ENCODE measurements around the gene ARSJ. TPM values are rescaled to one million over a fixed set of nuclear protein-coding genes. Genes with fewer than 3 reads are reported as not detected.

ARSJ gene
- total RNA-seq, 1 donor from 2014 or later = 6.4 TPM

DNA sequence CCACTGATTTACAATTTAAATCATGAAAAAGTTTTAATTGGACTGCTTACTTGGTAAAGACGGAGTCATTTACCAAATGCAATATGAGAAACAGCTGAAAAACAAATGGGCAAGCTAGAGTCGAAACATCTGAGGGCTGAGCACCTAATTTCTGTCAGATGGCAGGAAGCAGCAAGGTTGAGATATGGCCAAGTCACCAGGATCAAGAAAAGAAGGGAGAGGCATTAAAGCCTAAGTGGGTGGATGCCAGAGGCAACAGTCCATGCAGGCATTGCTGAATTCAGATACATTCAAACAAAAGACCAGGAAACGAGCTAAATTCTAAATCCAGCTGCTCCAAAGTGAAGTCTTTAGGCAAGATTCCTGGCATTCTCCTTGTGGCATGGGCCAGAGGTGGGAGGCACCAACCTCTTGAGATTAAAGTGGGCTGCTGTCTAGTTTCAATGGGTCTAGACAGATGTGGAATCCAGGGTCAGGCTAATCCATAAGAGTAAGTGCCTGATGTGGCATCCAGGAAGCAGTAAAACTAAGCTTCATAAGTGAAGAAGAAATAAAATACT lies 8.0 kb upstream of the ARSJ start:
- no peak for DNase-seq (ENCODE audit: low spot score)

DNA sequence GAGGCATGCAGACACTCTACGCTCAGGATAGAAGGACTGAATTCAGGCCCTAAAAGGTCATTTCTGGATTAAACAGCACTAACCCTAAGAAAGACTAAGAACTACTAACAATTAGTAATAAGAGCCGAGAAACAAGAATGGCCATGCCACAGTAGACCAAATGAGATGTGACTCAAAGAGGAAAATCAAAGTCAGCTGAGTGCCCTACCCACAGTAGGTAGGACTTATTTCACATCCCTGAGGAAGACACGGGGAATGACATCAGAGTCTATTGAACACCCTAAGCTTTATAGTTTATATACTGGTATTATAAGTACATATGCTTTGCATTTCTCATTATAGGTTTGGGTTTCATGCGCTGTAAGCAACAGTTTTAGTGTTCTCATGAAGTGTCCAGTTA lies 2.7 kb upstream of the ARSJ start:
- no peak for DNase-seq (ENCODE audit: low spot score)

DNA sequence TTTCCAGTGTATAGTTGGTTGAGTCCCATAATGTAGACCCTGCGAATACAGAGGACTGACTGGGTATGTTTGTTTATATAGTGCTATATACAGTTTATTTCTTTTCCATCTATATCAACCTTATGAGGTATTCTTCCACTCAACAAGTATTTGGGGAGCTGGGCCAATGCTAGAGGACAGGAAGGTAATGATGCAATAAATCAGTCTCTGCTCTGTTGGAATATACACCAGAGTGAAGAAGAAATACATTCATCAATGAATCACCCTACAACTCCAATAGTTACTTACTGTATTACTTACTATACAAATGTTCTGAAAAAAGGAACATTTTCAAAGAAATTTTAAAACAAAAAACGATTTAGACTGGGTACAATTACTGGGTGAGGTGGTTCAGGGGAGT lies 2.1 kb upstream of the ARSJ start:
- DNase-seq (ENCODE audit: low spot score) = no peak

DNA sequence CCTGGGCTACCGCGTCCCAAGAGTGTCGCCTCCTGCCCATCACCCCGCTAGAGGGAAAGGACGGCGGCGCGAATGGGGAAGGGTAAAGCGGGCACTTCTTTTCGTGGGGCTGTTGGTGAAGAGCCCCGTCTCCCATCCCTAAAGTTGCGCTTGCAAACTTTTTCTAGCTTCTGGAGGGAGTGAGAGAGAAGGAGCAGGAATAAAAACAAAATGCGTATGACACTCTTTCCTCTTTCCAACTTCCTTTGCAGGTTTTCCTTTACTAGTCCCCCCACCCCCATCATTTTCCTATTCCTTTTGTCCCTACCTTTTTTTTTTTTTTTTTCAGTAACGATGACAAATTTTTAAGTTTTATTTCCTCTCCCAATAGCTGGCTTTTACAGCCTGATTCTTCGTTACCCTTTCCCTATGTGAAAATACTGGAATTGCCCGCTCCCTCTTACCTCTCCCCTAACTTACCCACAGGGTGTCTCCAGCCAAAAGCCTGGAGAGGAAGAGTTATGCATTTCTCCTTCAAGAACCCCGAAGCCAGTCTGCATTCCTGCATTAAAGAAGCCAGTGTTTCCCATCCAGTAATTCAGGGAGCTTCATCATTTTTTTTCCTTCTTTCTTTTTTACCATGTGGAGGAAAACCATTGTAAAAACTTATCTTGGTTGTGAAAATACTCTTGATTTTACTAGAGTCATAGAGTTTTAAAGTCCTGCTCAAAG lies 613 bp upstream of the ARSJ start:
- no peak for DNase-seq (ENCODE audit: low spot score)

DNA sequence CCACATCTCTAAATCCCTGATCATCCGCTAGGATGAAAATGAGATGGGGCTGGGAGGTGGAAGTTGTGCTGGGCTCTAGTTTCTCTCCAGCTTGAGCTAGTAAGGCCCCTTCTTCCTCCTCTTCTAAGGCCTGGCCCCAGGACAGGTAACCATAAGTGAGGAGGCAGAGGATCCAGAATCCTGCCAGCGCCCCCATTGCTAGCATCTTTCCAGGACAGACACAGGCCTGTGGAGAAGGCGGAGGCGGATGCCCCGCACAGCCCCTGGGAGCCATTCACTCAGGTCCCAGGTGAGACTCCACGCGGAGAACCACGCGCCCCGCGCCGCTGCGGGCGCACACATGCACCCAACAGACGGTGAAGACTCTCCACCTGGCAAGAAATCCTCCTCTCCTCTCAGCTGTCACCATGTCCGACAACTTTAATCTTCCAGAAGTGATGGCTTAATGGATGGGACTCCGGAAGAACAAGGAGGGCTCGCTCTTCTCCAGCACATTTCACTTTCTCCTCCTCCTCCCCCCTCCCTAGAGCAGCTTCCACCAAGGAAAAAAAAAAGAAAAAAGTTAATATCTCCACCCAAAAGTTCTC lies 793 bp downstream of the ARSJ start:
- DNase-seq (ENCODE audit: low spot score) = no peak

DNA sequence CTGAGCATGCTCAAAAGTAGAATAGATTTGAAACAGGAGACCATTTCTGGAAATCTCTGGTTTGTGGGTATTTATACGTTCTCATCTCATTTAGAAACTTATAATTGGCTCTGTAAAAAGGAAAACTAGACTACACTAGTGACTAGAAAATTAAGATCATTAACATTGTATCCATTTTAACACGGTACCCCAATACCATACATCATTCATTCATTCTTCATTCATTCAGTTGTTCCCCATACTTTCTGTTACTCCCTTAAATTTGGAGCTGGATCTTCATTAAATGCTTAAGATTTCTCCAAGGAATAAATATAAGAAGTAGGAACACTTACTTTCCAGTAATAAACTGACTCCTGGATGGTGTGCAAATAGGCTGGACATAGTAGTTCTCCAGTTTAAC lies 1.3 kb downstream of the ARSJ start:
- DNase-seq (ENCODE audit: low spot score) = no peak

DNA sequence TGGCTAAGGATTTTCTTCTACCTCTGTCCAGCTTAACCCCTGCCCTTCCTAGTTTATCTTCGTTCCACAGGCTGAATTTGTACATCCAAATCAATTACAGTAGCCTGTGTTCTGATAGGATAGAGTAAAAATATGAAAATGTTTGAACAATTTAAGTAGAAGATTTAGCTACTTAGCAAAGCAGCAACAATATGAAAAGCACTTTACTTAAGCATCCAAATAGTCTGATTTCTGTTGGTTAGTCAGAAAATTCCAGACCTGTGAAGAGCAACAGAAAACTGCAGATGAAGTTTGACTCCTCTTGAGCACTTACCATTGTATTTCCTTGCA lies 2.0 kb downstream of the ARSJ start:
- no peak for DNase-seq (ENCODE audit: low spot score)

DNA sequence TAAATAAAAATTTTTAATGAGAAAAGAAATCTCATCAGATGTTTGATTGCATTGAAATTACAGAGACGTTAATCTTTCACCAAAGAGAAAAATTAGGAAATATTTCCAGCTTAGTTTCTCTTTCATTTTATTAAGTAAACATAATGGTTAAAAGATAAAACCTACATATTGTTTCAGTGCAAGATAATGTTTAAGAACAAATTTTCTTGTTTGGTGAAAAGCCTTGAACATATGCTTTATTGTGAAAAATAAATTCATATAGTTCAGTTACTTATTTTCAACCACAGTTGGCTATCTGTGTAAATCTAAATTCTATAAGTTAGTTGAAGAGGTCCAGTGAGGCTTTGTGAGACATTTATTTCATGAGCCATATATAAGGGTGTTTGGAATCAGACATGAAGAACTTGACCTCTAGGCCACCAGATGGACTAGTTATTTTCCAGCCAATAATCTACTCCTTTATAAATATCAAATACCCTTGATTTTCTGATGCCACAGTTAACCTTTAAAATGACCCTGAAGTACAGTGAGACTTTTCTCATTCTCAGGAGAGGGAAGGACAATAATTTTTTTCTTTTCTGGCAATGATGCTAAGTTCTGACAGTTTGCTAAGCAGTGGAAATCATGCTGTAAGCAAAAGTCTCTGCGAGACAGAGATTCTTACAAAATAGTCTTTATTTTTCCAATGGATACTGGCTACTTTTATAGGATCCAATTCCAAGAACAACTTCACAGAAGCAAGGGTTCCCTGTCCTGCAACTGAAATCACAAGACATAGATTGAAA lies 2.5 kb downstream of the ARSJ start:
- DNase-seq (ENCODE audit: low spot score) = no peak

DNA sequence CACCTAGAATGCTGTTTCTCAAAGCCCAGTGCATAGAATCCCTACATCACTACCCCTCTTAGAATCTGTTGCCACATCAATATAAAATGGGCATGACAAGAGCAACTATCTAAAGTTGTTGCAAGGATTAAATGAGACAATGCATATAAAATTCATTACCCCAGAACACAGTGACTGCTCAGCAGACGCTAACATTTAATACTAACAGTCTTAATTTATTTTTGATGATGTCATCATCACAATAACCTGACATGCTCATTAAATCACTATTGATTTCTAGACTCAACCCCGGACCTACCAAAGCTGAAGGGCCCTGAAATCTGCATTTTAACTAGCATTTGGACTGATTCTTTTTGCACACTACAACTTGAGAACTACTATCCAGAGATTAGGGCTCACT lies 3.9 kb downstream of the ARSJ start:
- no peak for DNase-seq (ENCODE audit: low spot score)

DNA sequence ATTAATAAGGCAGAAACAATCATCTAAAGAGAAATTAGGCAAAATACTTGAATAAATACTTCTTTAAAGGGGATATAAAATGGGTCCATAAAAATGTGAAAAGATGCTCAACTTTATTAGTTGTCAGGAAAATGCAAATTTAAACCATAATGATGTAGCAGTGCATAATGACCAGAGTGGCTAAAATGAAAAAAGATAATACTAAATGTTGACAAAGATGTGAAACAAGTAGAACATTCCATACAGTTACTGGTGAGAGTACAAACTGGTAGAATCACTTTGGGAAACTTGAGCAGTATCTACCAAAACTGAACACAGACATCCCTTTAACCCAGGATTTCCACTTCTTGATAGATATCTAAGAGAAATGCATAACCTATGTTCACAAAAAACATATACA lies 5.0 kb downstream of the ARSJ start:
- DNase-seq (ENCODE audit: low spot score) = no peak

DNA sequence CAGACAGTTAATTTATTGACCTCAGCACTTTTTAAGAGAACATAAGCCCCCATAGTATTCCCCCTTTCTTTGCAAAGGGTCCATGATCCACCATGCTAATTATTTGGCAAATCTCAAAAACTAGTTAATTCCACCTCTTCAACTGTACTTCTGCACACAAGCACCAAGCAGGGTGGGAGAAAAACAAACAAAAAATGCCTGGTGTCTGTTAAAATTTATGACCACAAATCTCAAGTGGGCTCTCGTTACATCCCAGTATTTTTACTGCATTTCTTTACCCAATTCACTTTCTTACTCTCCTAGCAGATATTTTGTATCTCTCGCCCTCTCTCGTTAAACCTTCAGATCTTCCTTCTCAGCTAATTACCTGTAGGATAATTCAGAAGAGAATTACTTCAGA lies 6.1 kb downstream of the ARSJ start:
- DNase-seq (ENCODE audit: low spot score) = no peak

DNA sequence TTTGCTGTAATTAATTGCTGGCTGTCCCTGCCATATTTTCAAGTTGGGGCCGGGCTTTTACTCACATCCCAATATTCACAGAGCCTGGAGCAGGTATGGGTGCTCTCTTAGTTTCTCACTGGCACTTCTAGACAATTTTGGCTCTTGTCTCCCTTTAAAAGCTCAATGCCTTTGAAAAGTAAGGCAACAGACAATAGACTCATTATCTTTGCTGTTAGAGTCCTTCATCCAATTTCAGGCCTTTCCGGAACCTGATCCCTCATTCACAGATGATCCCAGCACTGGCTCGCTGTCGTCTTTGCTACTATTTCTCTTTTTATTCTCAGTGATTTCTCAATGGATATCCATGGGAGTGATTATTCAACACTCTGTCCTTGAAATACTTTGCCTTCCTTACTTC lies 6.7 kb downstream of the ARSJ start:
- no peak for DNase-seq (ENCODE audit: low spot score)

DNA sequence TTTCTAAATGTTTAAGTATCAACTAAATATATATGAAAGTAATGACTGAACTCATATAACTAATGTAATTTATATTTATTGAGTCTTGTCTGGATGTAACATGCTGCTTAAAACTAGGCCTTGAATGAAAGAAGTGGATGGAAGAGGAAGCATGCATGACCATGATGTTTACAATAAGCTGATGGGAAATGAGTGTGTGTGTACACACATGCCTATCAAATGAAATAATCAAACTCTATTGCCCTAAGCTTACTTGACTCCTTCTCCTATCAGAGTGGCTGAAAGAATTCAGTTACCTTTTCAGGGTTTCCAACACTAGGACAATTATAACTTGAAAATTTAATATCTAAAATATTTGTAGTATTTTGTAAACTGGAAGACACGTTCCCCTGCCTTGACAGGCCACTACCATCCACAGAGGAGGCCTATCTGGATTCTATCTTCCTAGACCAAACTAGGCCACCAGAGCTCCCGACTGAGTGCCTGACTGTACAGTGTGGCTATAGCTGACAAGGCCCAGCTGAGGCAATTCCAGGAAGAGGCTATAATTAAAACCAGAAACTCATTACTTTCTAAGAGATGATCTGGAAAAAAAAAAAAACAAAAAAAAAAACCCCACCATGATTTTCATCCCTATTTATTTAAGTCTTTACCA lies 7.6 kb downstream of the ARSJ start:
- DNase-seq (ENCODE audit: low spot score) = no peak

DNA sequence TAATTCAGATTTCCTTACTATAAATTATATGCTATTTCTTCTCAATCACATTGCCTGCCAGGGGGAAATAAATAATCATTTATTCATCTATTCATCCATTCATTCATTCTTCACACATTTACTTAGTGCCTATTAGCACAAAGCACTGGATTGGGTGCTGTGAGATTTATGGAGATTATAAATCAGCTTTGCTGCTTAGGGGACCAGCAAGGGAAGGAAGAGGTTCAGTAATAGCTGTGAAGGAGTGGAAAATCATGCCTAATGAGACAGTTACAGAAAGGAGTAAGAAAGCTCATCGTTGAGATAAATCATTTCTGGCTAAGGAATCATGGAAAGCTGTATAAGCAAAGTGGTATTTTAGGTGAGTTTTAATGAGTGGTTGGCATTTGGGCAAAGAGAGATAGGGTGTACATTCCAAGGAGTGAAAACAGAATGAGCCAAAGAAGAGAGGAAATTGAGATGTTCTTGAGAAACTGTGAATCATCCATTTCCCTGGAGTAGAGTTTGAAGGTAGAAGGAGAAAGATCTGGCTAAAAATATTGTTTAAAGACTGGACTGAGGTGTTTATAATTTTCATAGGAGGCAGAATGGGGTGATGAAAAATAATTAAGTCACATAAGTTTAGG lies 9.6 kb downstream of the ARSJ start:
- no peak for DNase-seq (ENCODE audit: low spot score)

DNA sequence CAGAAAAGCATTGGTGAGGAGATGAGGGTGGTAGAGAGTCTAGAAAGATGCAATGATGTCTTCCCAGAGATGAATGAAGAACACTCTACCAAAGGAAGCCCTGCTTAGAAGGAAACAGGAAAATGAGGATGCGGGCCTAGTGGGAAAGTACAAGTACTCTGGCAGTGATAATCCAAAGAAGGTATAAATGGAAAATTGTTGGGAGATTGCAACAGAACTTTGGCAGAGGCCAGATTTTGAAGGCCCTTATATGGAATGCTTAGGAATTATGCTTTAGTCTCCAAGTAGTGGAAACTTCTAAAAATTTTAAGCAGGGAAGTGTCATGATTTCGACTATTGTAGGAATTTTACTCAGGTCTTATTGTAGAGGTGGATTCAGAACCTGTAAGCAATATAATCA lies 11.0 kb downstream of the ARSJ start:
- no peak for DNase-seq (ENCODE audit: low spot score)

DNA sequence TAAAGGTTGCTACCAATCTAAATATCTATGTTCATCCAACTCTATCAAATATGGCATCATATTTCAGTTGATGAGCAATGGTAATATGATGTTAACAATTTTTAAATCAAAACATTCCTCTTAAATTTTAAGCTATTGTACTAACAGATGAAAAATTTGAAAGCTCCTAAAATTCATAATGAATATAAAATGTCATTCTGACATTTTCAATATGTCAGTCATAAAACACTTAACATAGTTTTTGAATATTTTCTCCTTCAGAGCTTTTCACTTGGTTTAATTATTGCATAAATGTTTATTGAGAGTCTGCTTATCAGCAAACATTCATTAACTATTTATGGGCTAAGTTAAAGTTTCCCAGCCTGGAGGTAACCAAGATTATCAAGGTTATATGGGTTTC lies 11.8 kb downstream of the ARSJ start:
- DNase-seq (ENCODE audit: low spot score) = no peak

DNA sequence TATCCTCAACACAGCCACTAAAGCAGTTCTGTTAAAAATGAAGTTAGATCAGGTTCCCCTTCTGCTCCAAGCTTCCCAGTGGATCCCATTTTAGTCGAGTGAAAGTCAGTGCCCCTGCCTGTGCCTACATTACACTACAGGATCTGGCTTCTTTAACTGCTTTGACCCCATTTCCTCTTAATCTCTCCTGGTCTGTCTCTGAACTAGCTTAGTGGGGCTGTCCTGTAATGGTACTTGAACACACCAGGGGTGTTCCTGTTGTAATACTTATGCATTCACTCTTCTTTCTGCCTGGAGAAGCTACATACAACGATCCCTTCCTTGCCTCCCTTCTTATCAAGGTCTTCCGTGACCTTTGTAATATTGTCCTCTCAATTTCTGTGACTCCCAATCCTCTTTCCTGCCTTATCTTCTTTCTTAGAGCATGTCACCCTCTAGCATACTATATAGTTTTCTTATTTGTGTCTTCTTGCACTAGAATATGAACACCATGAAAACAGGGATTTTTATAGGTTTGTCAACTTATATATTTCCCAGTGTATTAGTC lies 16.7 kb downstream of the ARSJ start:
- DNase-seq (ENCODE audit: low spot score) = no peak

DNA sequence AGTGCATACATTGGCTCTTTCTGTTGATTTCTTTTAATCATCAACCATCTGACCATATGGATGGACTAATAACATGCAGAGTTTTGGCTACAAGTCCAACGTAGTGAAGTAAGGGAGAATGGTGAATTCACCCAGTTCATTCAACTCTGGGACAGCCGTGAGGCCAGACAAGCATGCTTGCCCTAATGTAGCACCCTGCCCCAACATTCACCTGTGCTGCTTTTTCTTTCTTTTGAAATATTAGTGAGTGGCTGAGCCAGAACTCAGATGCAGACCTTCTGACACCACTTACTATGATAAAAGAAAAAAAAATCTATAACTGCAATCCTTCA lies 17.5 kb downstream of the ARSJ start:
- no peak for DNase-seq (ENCODE audit: low spot score)

DNA sequence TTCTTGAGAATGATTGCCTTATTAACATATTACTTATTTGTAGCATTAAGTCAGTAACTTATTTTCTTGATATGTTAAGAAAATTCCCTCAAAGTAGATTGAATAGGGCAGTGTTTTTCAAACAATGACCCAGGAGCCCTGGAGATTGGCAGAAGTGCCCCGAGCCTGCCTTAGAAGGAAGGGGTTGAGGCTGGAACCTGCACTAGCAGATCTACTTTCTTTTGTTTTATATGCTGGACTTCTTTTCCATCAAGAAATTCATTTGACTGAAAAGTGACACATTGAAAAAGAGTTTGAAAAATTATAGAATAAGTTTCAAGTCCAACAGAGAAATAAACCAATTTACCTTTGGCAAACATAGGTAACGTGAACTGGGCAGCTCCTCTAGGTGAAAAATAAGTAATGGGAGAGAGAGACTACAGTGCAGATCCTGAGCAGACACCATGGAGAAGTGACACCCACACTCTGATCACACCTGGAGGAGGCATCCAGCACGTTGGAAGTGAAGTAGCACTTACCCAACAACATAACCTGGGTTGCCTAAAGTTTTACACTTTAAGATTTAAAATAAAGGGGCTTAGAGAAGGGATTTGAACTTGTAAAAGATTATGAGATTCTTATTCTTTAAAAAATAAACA lies 18.6 kb downstream of the ARSJ start:
- no peak for DNase-seq (ENCODE audit: low spot score)

DNA sequence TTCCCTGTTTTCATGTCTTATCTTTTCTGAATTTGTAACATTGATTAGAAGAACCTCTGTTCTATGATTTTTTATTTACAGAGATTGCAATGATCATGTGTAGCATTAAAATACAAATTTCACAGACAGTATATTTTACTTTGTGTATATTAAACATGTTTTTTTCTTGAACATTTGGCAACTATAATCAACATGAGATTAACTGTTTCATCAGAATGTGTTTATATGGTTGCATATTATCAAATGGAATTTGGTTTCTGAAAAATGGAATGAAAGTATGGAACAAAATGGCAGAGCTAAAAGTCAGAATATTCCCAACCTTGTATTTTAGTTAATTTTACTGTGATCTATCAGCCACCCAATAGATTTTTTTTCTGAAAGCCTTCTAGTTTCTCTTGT lies 19.9 kb downstream of the ARSJ start:
- DNase-seq (ENCODE audit: low spot score) = no peak

DNA sequence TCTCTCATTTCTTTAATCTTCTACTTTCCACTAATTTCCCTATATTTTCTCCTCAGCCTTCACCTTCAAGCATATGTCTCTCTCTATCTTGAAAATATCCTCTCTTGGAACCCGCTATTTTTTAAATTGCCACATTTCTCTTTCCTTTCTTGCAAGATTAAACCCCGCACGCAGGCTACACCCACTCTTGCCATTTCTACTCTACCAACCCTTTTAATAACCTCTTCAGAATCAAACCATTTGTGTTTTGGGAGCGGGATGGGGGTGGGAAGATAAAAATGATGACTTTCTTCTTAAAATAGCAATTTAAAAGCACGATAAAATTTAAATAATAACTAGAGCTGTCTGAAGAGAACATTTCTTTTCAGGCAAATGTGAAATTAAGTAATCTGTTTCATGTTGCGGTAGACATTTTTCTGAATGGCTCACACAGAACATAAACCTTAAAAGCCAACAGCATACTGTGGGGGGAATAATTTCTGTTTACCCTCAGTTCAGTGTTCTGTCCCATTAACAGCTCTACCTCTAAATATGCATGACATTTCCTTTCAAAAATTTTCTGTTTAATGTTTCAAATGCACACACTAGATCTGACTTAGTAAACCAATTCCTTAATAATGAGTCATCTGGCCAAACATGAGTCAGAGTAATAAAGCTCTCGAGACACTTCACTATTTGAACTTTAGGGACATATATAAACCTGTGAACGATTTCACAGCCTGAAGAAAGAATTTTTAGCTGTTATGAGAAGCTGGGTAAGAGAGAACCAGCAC lies 20.5 kb downstream of the ARSJ start:
- DNase-seq (ENCODE audit: low spot score) = no peak
